ENCODE data around the gene EXOC6B.

DNA sequence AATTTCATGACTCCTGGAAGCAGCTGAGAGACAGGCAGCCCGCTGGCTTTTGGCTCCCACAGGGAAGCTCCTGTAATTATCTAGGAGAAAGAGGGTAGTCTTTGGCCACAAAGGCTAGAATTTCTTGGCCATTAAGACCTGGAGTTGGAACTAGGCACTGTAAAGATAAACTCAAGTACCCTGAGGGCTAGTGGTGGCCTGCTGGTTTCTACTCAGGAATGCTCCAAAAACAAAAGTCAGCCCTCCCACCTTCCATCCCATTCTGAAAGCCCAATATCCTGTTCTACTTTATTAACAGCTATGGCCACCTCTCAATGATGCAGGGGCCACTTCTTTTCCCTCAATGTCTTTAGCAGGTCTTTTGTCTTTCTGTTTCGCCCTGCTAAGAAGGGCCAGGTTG lies 644.2 kb downstream of the EXOC6B start:
- TF ChIP-seq, protein P1, sequence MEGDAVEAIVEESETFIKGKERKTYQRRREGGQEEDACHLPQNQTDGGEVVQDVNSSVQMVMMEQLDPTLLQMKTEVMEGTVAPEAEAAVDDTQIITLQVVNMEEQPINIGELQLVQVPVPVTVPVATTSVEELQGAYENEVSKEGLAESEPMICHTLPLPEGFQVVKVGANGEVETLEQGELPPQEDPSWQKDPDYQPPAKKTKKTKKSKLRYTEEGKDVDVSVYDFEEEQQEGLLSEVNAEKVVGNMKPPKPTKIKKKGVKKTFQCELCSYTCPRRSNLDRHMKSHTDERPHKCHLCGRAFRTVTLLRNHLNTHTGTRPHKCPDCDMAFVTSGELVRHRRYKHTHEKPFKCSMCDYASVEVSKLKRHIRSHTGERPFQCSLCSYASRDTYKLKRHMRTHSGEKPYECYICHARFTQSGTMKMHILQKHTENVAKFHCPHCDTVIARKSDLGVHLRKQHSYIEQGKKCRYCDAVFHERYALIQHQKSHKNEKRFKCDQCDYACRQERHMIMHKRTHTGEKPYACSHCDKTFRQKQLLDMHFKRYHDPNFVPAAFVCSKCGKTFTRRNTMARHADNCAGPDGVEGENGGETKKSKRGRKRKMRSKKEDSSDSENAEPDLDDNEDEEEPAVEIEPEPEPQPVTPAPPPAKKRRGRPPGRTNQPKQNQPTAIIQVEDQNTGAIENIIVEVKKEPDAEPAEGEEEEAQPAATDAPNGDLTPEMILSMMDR (conservative IDR thresholded peaks at IDR 0.05; ENCODE audit: low read length) = no peak
- TF ChIP-seq EZH2phosphoT487 (IDR thresholded peaks at IDR 0.05; ENCODE audit: borderline replicate concordance) = no peak
